Colonic mucosa (tissue), 4 donors: ENCODE measurements around the gene GUCA1A. TPM values are rescaled to one million over a fixed set of nuclear protein-coding genes. Genes with fewer than 3 reads are reported as not detected.

Experiments
- DNase-seq: peaks from one replicate; pipeline ENCODE4 v3.0.0-alpha.2; 2020
- H3K27ac ChIP-seq: fragments of 200-600 bp; one replicate; pipeline ENCODE4 v1.8.0; 2021
- H3K27me3 ChIP-seq: fragments of 200-600 bp; one replicate; pipeline ENCODE4 v1.8.0; 2021
- H3K36me3 ChIP-seq: fragments of 200-600 bp; one replicate; pipeline ENCODE4 v1.8.0; 2021
- H3K4me1 ChIP-seq: fragments of 200-600 bp; one replicate; pipeline ENCODE4 v1.8.0; 2021; ENCODE audit warnings: mild to moderate bottlenecking
- H3K4me3 ChIP-seq: fragments of 200-600 bp; one replicate; pipeline ENCODE4 v1.8.0; 2021
- H3K9ac ChIP-seq, 2 donors: one replicate each; pipeline ENCODE4 v1.7.0; 2013; ENCODE audit warnings: control low read depth in 2 of 2, low read depth in 2 of 2, low read length in 2 of 2
- H3K9me3 ChIP-seq: fragments of 200-600 bp; one replicate; pipeline ENCODE4 v1.8.0; 2021
- intact Hi-C: fragments of 100-400 bp; cut with DNase I; formaldehyde crosslinking; loops from one replicate; pipeline ENCODE4 v1.14.1; 2022
- total RNA-seq, 2 donors: library from RNA; stranded (reverse); fragmentation: NEBNext Ultra II Directional in 1 of 2; extraction: Animal tissue kit (Norgen Biotek cat#: 25700) in 1 of 2; gene quantifications; one replicate each; pipeline ENCODE4 v1.2.1, GENCODE V29; 2021
- TF ChIP-seq, protein P1 (sequence below): fragments of 200-600 bp; IDR thresholded peaks from one replicate; pipeline ENCODE4 v1.8.0; 2022; ENCODE audit warnings: antibody characterized with exemption, mild to moderate bottlenecking
- donor health status: healthy.
- donor health status: DM: no; HTN: no; CAD: no.
- donor health status: DM: no; HTN: no; CAD: no.

The GUCA1A gene
- total RNA-seq, 2 donors from 2014 or later: not detected

GRCh38 chr6:42162384-42162783 lies 10.8 kb upstream of the GUCA1A start:
- H3K27me3 ChIP-seq: no peaks in the 10 kb centered on the region
- no peak overlapping the region for H3K27ac ChIP-seq
- no peak overlapping the region for H3K4me3 ChIP-seq
- no peaks in the 10 kb centered on the region for H3K9me3 ChIP-seq
- intact Hi-C loops: no loop called here
- DNase-seq: no peak
- no peak overlapping the region for H3K9ac ChIP-seq
- H3K36me3 ChIP-seq: no peaks in the 10 kb centered on the region
- TF ChIP-seq, protein P1, sequence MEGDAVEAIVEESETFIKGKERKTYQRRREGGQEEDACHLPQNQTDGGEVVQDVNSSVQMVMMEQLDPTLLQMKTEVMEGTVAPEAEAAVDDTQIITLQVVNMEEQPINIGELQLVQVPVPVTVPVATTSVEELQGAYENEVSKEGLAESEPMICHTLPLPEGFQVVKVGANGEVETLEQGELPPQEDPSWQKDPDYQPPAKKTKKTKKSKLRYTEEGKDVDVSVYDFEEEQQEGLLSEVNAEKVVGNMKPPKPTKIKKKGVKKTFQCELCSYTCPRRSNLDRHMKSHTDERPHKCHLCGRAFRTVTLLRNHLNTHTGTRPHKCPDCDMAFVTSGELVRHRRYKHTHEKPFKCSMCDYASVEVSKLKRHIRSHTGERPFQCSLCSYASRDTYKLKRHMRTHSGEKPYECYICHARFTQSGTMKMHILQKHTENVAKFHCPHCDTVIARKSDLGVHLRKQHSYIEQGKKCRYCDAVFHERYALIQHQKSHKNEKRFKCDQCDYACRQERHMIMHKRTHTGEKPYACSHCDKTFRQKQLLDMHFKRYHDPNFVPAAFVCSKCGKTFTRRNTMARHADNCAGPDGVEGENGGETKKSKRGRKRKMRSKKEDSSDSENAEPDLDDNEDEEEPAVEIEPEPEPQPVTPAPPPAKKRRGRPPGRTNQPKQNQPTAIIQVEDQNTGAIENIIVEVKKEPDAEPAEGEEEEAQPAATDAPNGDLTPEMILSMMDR: no peak
- no peaks in the 10 kb centered on the region for H3K4me1 ChIP-seq

DNA sequence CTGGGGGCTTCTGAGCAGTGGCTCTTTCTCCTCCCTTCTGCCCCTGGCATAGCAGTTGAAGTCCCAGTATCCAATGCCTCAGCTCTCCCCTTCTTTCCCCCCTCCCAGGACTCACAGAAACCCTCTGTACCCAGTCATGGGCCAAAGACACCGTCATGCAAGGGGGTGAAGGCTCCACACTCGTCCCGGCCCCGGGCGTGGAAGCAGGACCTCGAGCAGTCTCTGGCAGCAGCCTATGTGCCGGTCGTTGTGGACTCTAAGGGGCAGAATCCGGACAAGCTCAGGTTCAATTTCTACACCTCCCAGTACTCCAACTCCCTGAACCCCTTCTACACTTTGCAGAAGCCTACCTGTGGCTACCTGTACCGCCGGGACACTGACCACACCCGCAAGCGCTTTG lies 10.4 kb upstream of the GUCA1A start:
- Histone ChIP-seq H3K9me3 (no peaks in the 10 kb centered on the region), H3K9ac (no peak overlapping the region), H3K36me3 (no peaks in the 10 kb centered on the region), H3K27me3 (no peaks in the 10 kb centered on the region), H3K4me1 (no peaks in the 10 kb centered on the region), H3K27ac (no peak overlapping the region), H3K4me3 (no peak overlapping the region)
- DNase-seq: no peak
- intact Hi-C loops: no loop called here
- TF ChIP-seq, protein P1: no peak

DNA sequence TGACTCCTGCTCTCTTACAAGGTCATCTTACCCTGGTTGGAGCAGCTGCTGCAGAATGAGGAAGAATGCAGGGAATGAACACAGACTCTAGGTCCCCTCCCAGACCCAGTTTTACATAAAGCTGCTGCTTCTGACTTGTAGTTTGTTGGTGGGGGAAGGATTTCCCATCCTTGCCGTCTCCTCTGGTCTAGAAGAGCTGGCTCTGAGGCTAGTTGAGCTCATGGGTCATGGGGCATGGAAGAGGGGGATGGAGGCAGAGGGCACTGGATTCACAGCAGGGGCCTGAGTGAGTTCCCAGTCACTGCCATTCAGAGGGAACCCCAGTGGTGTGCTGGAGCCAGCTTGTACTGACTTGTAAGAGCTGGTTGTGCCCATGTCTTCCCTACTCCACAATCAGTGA lies 9.2 kb upstream of the GUCA1A start:
- intact Hi-C loops: no loop called here
- Histone ChIP-seq H3K9me3 (no peaks in the 10 kb centered on the region), H3K4me1 (no peaks in the 10 kb centered on the region), H3K4me3 (no peak overlapping the region), H3K9ac (no peak overlapping the region), H3K36me3 (no peaks in the 10 kb centered on the region), H3K27ac (no peak overlapping the region), H3K27me3 (no peaks in the 10 kb centered on the region)
- DNase-seq: no peak
- TF ChIP-seq, protein P1: no peak

- Histone ChIP-seq H3K4me3 (no peak overlapping the region), H3K4me1 (no peaks in the 10 kb centered on the region), H3K9me3 (no peaks in the 10 kb centered on the region), H3K27me3 (no peaks in the 10 kb centered on the region), H3K9ac (no peak overlapping the region), H3K27ac (no peak overlapping the region), H3K36me3 (no peaks in the 10 kb centered on the region)
- DNase-seq: no peak
- TF ChIP-seq, protein P1: no peak
- intact Hi-C loops: no loop called here
These were observed 8.1 kb upstream of the GUCA1A start for GRCh38 chr6:42165016-42165415.

GRCh38 chr6:42166444-42167141 lies 6.6 kb upstream of the GUCA1A start:
- Histone ChIP-seq H3K36me3 (no peaks in the 10 kb centered on the region), H3K27ac (no peak overlapping the region), H3K4me3 (no peak overlapping the region), H3K9ac (peak overlapping the region in 1 of 2 donors; percentile 34), H3K4me1 (no peaks in the 10 kb centered on the region), H3K9me3 (no peaks in the 10 kb centered on the region), H3K27me3 (no peaks in the 10 kb centered on the region)
- DNase-seq: peak; percentile 90
- TF ChIP-seq, protein P1: peak; percentile 96
- intact Hi-C loops: loop anchor here (1.0 kb wide), 1 partner anchor 91 kb away; no protein-coding TSS in a partner anchor
